ENCODE measurements around the gene OSGIN1.

OSGIN1 gene

GRCh38 chr16:83911290-83911689, 41.8 kb upstream of the OSGIN1 start:
- H3K4me3 ChIP-seq (replicated peaks; ENCODE audit: insufficient read depth, low read length) = no peak overlapping the region
- DNase-seq (ENCODE audit: low read depth in 1 of 2, low spot score in 1 of 2) = no peak
- no peaks in the 10 kb centered on the region for H3K27me3 ChIP-seq (ENCODE audit: insufficient read depth, poor library complexity, severe bottlenecking)
- no peak overlapping the region for H3K27ac ChIP-seq (replicated peaks)
- TF ChIP-seq REST (IDR thresholded peaks at IDR 0.05; ENCODE audit: insufficient replicate concordance, low read depth) = no peak
- no peak for TF ChIP-seq GABPA (IDR thresholded peaks at IDR 0.05; ENCODE audit: low read depth)
- no peak for TF ChIP-seq SPI1 (IDR thresholded peaks at IDR 0.05; ENCODE audit: borderline replicate concordance, low read depth)
- TF ChIP-seq POLR2AphosphoS5 (IDR thresholded peaks at IDR 0.05; ENCODE audit: low read depth) = no peak
- no peak for TF ChIP-seq CTCF (IDR thresholded peaks at IDR 0.05; ENCODE audit: insufficient read depth, low read length)

- TF ChIP-seq REST (IDR thresholded peaks at IDR 0.05; ENCODE audit: insufficient replicate concordance, low read depth) (no peak), GABPA (IDR thresholded peaks at IDR 0.05; ENCODE audit: low read depth) (no peak), CTCF (IDR thresholded peaks at IDR 0.05; ENCODE audit: insufficient read depth, low read length) (no peak), POLR2AphosphoS5 (IDR thresholded peaks at IDR 0.05; ENCODE audit: low read depth) (no peak), SPI1 (IDR thresholded peaks at IDR 0.05; ENCODE audit: borderline replicate concordance, low read depth) (no peak)
- Histone ChIP-seq H3K4me3 (replicated peaks; ENCODE audit: insufficient read depth, low read length) (no peak overlapping the region), H3K27ac (replicated peaks) (no peak overlapping the region), H3K27me3 (ENCODE audit: insufficient read depth, poor library complexity, severe bottlenecking) (no peaks in the 10 kb centered on the region)
- no peak for DNase-seq (ENCODE audit: low read depth in 1 of 2, low spot score in 1 of 2)
Observed at GRCh38 chr16:83912519-83913244, 40.4 kb upstream of the OSGIN1 start.

GRCh38 chr16:83913245-83913633, 39.8 kb upstream of the OSGIN1 start:
- Histone ChIP-seq H3K4me3 (replicated peaks; ENCODE audit: insufficient read depth, low read length) (no peak overlapping the region), H3K27ac (replicated peaks) (no peak overlapping the region), H3K27me3 (ENCODE audit: insufficient read depth, poor library complexity, severe bottlenecking) (no peaks in the 10 kb centered on the region)
- no peak for DNase-seq (ENCODE audit: low read depth in 1 of 2, low spot score in 1 of 2)
- no peak for TF ChIP-seq CTCF (IDR thresholded peaks at IDR 0.05; ENCODE audit: insufficient read depth, low read length)
- TF ChIP-seq REST (IDR thresholded peaks at IDR 0.05; ENCODE audit: insufficient replicate concordance, low read depth) = no peak
- no peak for TF ChIP-seq SPI1 (IDR thresholded peaks at IDR 0.05; ENCODE audit: borderline replicate concordance, low read depth)
- no peak for TF ChIP-seq GABPA (IDR thresholded peaks at IDR 0.05; ENCODE audit: low read depth)
- no peak for TF ChIP-seq POLR2AphosphoS5 (IDR thresholded peaks at IDR 0.05; ENCODE audit: low read depth)
